K562 (cell line): Measurements from ENCODE around the gene CNIH4. TPM values are rescaled to one million over a fixed set of nuclear protein-coding genes. Genes with fewer than 3 reads are reported as not detected.
A peak's percentile ranks its signal among the peaks of the same experiment; 100 is the strongest.

Source experiments
- BRD9 ChIP-seq: fragments of 450-650 bp; IDR thresholded peaks from 2 replicates; pipeline ENCODE4 v1.6.1; 2018; ENCODE audit warnings: low read depth; ENCODE audit not compliant: partially characterized antibody
- CEBPB ChIP-seq: fragments of 450-650 bp; IDR thresholded peaks from 2 replicates; pipeline ENCODE4 v1.6.1; 2016; ENCODE audit warnings: missing genetic modification characterization, missing compliant biosample characterization
- CXXC5 ChIP-seq: fragments of 250-450 bp; sonication (Bioruptor Pico); IDR thresholded peaks from 2 replicates; pipeline ENCODE4 v1.8.0; 2022; ENCODE audit warnings: inconsistent platforms, mild to moderate bottlenecking, moderate library complexity
- ELF4 ChIP-seq: fragments of 450-650 bp; formaldehyde crosslinking; IDR thresholded peaks from 2 replicates; pipeline ENCODE4 v1.4.0; 2022; ENCODE audit warnings: missing genetic modification characterization
- ETV6 ChIP-seq, 3 experiments: fragments of 150-350 bp in 1 of 3; sonication (generic) in 1 of 3; formaldehyde crosslinking in 1 of 3; IDR thresholded peaks; 2 replicates each; pipeline versions ENCODE4 v1.6.1 to v1.8.0; 2014 to 2022; ENCODE audit warnings: borderline replicate concordance in 2 of 3, low read depth in 2 of 3, antibody characterized with exemption in 1 of 3, low read length in 1 of 3, mild to moderate bottlenecking in 1 of 3, missing genetic modification reagents in 1 of 3
- FOXK1 ChIP-seq: sonication (generic); formaldehyde crosslinking; IDR thresholded peaks from 2 replicates; pipeline ENCODE4 v1.8.0; 2022; ENCODE audit warnings: missing genetic modification reagents, mild to moderate bottlenecking, borderline replicate concordance
- FOXM1 ChIP-seq, 2 experiments: fragments of 450-650 bp in 1 of 2; sonication (generic) in 1 of 2; formaldehyde crosslinking in 1 of 2; IDR thresholded peaks; 2 replicates each; pipeline versions ENCODE4 v1.6.1 to v1.9.0; 2017 to 2022; ENCODE audit warnings: low read depth in 2 of 2, mild to moderate bottlenecking in 2 of 2, missing genetic modification reagents in 1 of 2, moderate library complexity in 1 of 2
- HMG20A ChIP-seq: fragments of 450-650 bp; formaldehyde crosslinking; conservative IDR thresholded peaks from 2 replicates; pipeline ENCODE4 v1.4.0; 2020; ENCODE audit warnings: mild to moderate bottlenecking, mixed read lengths
- KAT2B ChIP-seq: IDR thresholded peaks from one replicate; pipeline ENCODE4 v1.6.1; 2012; ENCODE audit warnings: low read depth, mild to moderate bottlenecking, control low read depth, inconsistent platforms, low read length, moderate library complexity
- LEF1 ChIP-seq: fragments of 450-650 bp; IDR thresholded peaks from 2 replicates; pipeline ENCODE4 v1.6.1; 2016; ENCODE audit warnings: mild to moderate bottlenecking
- NCOA1 ChIP-seq: fragments of 450-650 bp; IDR thresholded peaks from 2 replicates; pipeline ENCODE4 v1.6.1; 2016; ENCODE audit warnings: low read depth
- NFIX ChIP-seq: fragments of 250-450 bp; sonication (Bioruptor Pico); IDR thresholded peaks from 2 replicates; pipeline ENCODE4 v1.4.0; 2020; ENCODE audit warnings: low read depth, mild to moderate bottlenecking, moderate library complexity
- POLR2H ChIP-seq: IDR thresholded peaks from 2 replicates; pipeline ENCODE4 v1.6.1; 2016; ENCODE audit warnings: missing genetic modification characterization, low read depth, mild to moderate bottlenecking, control low read depth, missing compliant biosample characterization, moderate library complexity
- POLR3G ChIP-seq: IDR thresholded peaks from 2 replicates; pipeline ENCODE4 v1.6.1; 2011; ENCODE audit not compliant: insufficient read length, insufficient replicate concordance; ENCODE audit errors: extremely low read depth
- PURB ChIP-seq: sonication (generic); formaldehyde crosslinking; IDR thresholded peaks from 2 replicates; pipeline ENCODE4 v1.9.0; 2021; ENCODE audit warnings: low read depth, mild to moderate bottlenecking, missing genetic modification reagents
- PYGO2 ChIP-seq: fragments of 450-650 bp; IDR thresholded peaks from 2 replicates; pipeline ENCODE4 v1.6.1; 2016; ENCODE audit warnings: mild to moderate bottlenecking, missing genetic modification characterization, moderate library complexity, missing compliant biosample characterization
- RBM25 ChIP-seq: fragments of 200-400 bp; formaldehyde crosslinking; IDR thresholded peaks from 2 replicates; pipeline ENCODE4 v1.6.1; 2018; ENCODE audit warnings: low read length, low read depth, moderate library complexity; ENCODE audit not compliant: severe bottlenecking
- SRF ChIP-seq, 2 experiments: fragments of 250-450, 450-650 bp in 1 of 2; sonication (Bioruptor Pico) in 1 of 2; sonication (generic) in 1 of 2; formaldehyde crosslinking; IDR thresholded peaks; 2 replicates each; pipeline versions ENCODE4 v1.5.0 to v1.5.1; 2020 to 2022; ENCODE audit warnings: mild to moderate bottlenecking in 1 of 2, missing genetic modification reagents in 1 of 2
- ZNF12 ChIP-seq: sonication (generic); formaldehyde crosslinking; IDR thresholded peaks from 2 replicates; pipeline ENCODE4 v1.4.0; 2020; ENCODE audit warnings: mild to moderate bottlenecking, missing genetic modification reagents
- ZNF121 ChIP-seq: sonication (generic); formaldehyde crosslinking; conservative IDR thresholded peaks from 2 replicates; pipeline ENCODE4 v1.8.0; 2022; ENCODE audit warnings: missing genetic modification reagents
- ZNF408 ChIP-seq: fragments of 250-450 bp; sonication (Bioruptor Pico); IDR thresholded peaks from 2 replicates; pipeline ENCODE4 v1.4.0; 2020; ENCODE audit warnings: low read depth, mild to moderate bottlenecking, moderate library complexity
- ZNF830 ChIP-seq: fragments of 250-450 bp; sonication (Bioruptor Pico); IDR thresholded peaks from 2 replicates; pipeline ENCODE4 v1.5.0; 2021; ENCODE audit warnings: mild to moderate bottlenecking
- ZSCAN32 ChIP-seq: fragments of 450-650 bp; formaldehyde crosslinking; IDR thresholded peaks from 2 replicates; pipeline ENCODE4 v1.4.0; 2020; ENCODE audit warnings: mild to moderate bottlenecking, moderate library complexity
- polyA plus RNA-seq, 8 experiments: library from polyadenylated mRNA; depleted of rRNA in 4 of 8; stranded (reverse) in 5 of 8; unstranded in 3 of 8; fragments of >200 nt; fragmentation: Nextera tagmentation in 2 of 8; fragmentation: Illumina TruSeq in 1 of 8; extraction: Ambion mirVana in 2 of 8; extraction: Trizol in 1 of 8; gene quantifications; 2 replicates each; pipeline versions ENCODE4 v1.2.1 to v1.2.3, GENCODE V29; 2011 to 2014; ENCODE audit warnings: inconsistent platforms in 1 of 8, missing spikeins in 1 of 8
- total RNA-seq, 7 experiments: library from RNA; depleted of rRNA in 6 of 7; stranded (reverse); fragments of >200 nt in 6 of 7; fragmentation: Illumina TruSeq in 2 of 7; extraction: Trizol in 2 of 7; gene quantifications; 2 replicates each; pipeline versions ENCODE4 v1.2.1 to v1.2.3, GENCODE V29; 2011 to 2021; ENCODE audit warnings: low replicate concordance in 1 of 7
- TF ChIP-seq, protein P1 (sequence below): fragments of 450-650 bp; formaldehyde crosslinking; IDR thresholded peaks from 2 replicates; pipeline ENCODE4 v1.4.0; 2022; ENCODE audit warnings: missing genetic modification characterization
- TF ChIP-seq, protein P2 (sequence below): sonication (generic); formaldehyde crosslinking; IDR thresholded peaks from 2 replicates; pipeline ENCODE4 v1.8.0; 2022; ENCODE audit warnings: mild to moderate bottlenecking, missing genetic modification reagents

Gene CNIH4
- total and polyA plus RNA-seq, 9 of the 15 experiments (the other 6 are each of a cell fraction or from before 2014, with no cell fraction given) = 41.3 to 266 (median 61.1) TPM

DNA sequence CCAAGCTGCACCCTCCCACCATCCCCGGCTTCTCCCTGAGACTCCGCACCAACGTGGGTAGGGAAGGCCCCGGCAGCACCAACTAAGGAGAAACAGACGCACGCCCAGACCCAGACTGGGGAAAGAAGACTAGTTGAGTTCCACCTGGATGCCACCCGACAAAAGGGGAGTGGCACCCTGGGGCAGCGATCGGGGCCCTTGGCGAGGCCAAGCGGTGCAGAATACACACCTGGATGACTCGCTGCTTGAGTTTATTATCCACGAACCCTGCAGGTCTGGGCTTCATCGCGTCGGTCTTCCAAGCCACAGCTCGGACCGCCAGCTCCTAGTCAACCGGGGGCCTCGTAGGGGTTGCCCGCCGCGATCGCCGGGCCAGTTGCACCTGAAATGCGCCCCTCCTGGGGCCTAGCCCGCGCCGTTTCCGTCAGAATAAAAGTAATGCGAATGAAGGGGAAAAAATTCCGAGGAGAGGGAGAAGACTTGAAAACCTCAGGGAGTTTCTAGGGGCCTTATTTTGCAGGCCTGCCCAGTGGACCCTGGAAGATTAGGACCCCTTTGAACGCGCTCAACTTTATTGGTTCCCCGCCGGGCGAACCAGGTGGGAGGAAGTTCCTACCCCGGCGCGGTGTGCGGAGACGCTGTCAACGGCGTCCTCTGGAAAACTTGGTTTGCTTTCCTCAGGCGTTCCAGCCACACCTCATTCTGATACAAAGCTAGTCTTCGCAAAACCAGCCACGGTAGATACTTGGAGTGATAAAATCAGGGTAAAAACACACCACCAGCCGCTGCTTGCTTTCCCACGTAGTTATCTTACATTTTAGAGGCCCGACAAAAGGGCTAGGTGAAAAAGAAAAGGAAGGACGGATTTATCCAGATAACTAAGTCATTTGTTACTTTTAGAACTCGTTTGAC lies 26.6 kb upstream of the CNIH4 start, which contains the start of gene NVL (continued):
- no peak for TF ChIP-seq RBM25
- no peak for TF ChIP-seq FOXK1 (CRISPR knock-in tag)
- TF ChIP-seq ETV6 (IDR thresholded peaks at IDR 0.05; ENCODE audit: borderline replicate concordance in 1 of 2, low read depth in 2 of 2, low read length in 1 of 2) = peak in 1 of 2 experiments; percentile 64; a peak in 1 of 4 replicates
- no peak for TF ChIP-seq ETV6 (CRISPR knock-in tag; IDR thresholded peaks at IDR 0.05; ENCODE audit: borderline replicate concordance)
- no peak for TF ChIP-seq BRD9
- TF ChIP-seq, protein P1, sequence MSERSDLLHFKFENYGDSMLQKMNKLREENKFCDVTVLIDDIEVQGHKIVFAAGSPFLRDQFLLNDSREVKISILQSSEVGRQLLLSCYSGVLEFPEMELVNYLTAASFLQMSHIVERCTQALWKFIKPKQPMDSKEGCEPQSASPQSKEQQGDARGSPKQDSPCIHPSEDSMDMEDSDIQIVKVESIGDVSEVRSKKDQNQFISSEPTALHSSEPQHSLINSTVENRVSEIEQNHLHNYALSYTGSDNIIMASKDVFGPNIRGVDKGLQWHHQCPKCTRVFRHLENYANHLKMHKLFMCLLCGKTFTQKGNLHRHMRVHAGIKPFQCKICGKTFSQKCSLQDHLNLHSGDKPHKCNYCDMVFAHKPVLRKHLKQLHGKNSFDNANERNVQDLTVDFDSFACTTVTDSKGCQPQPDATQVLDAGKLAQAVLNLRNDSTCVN (CRISPR knock-in tag) = peak; percentile 80; the same call in 1 of the 2 replicates
- peak; percentile 30; the same call in 1 of the 2 replicates for TF ChIP-seq LEF1
- peak; percentile 47; the same call in 1 of the 2 replicates for TF ChIP-seq ZNF12 (CRISPR knock-in tag)
- peak; percentile 76 for TF ChIP-seq POLR2H (tag)
- no peak for TF ChIP-seq SRF (CRISPR knock-in tag; IDR thresholded peaks at IDR 0.05)
- peak; percentile 95 for TF ChIP-seq CXXC5 (CRISPR knock-in tag)
- TF ChIP-seq KAT2B = no peak
- peak; percentile 66; the same call in 1 of the 2 replicates for TF ChIP-seq FOXM1 (IDR thresholded peaks at IDR 0.05; ENCODE audit: low read depth)
- no peak for TF ChIP-seq FOXM1 (CRISPR knock-in tag; IDR thresholded peaks at IDR 0.05; ENCODE audit: low read depth)
- no peak for TF ChIP-seq ZSCAN32
- no peak for TF ChIP-seq CEBPB (tag)
- TF ChIP-seq ZNF408 (CRISPR knock-in tag) = no peak
- TF ChIP-seq PYGO2 (tag) = no peak
- no peak for TF ChIP-seq POLR3G
- no peak for TF ChIP-seq PURB (CRISPR knock-in tag)
- peak; percentile 88 for TF ChIP-seq NCOA1
- TF ChIP-seq ZNF830 (CRISPR knock-in tag) = peak; percentile 32; the same call in 1 of the 2 replicates
- no peak for TF ChIP-seq HMG20A
- TF ChIP-seq, protein P2, sequence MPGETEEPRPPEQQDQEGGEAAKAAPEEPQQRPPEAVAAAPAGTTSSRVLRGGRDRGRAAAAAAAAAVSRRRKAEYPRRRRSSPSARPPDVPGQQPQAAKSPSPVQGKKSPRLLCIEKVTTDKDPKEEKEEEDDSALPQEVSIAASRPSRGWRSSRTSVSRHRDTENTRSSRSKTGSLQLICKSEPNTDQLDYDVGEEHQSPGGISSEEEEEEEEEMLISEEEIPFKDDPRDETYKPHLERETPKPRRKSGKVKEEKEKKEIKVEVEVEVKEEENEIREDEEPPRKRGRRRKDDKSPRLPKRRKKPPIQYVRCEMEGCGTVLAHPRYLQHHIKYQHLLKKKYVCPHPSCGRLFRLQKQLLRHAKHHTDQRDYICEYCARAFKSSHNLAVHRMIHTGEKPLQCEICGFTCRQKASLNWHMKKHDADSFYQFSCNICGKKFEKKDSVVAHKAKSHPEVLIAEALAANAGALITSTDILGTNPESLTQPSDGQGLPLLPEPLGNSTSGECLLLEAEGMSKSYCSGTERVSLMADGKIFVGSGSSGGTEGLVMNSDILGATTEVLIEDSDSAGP = no peak
- TF ChIP-seq ELF4 = no peak
- no peak for TF ChIP-seq NFIX
- TF ChIP-seq ZNF121 (CRISPR knock-in tag) = no peak
